Heart left ventricle (tissue), 16 donors: ENCODE measurements around the gene HNRNPCL4. TPM values are rescaled to one million over a fixed set of nuclear protein-coding genes. Genes with fewer than 3 reads are reported as not detected.
"Not testable (repeated sequence)": the region's sequence is repeated elsewhere in the genome, so short reads cannot be mapped to it uniquely, and the experiment has no call there.

Source experiments
- ATAC-seq, 4 donors: fragments of 200-7000 bp; cut with Tn5 transposase; one replicate each; pipeline ENCODE4 v1.9.1; 2020 to 2022; ENCODE audit warnings: moderate library complexity in 4 of 4, mild to moderate bottlenecking in 3 of 4, moderate number of reproducible peaks in 1 of 4
- DNase-seq, 5 donors: peaks; one replicate each; pipeline ENCODE4 v3.0.0-alpha.2; 2020
- H3K27ac ChIP-seq, 12 donors: fragments of 200-600 bp; sonication (generic) in 4 of 12; one replicate each; pipeline versions ENCODE4 v1.5.0 to v1.8.0; 2016 to 2022; ENCODE audit warnings: mild to moderate bottlenecking in 2 of 12
- H3K27me3 ChIP-seq, 9 donors: fragments of 200-600 bp; sonication (generic) in 2 of 9; one replicate each; pipeline versions ENCODE4 v1.5.1 to v1.8.0; 2016 to 2022; ENCODE audit warnings: mild to moderate bottlenecking in 3 of 9
- H3K36me3 ChIP-seq, 9 donors: fragments of 200-600 bp; sonication (generic) in 2 of 9; one replicate each; pipeline versions ENCODE4 v1.5.0 to v1.8.0; 2018 to 2022; ENCODE audit warnings: mild to moderate bottlenecking in 2 of 9
- H3K4me1 ChIP-seq, 12 donors: fragments of 200-600 bp; sonication (generic) in 4 of 12; one replicate each; pipeline versions ENCODE4 v1.5.0 to v1.8.0; 2016 to 2022; ENCODE audit warnings: mild to moderate bottlenecking in 3 of 12
- H3K4me3 ChIP-seq, 12 donors: fragments of 200-600 bp; sonication (generic) in 4 of 12; one replicate each; pipeline versions ENCODE4 v1.5.0 to v1.8.0; 2017 to 2022; ENCODE audit warnings: mild to moderate bottlenecking in 9 of 12, moderate library complexity in 4 of 12
- H3K9me3 ChIP-seq, 12 donors: fragments of 200-600 bp; sonication (generic) in 4 of 12; one replicate each; pipeline versions ENCODE4 v1.5.0 to v1.8.0; 2016 to 2022; ENCODE audit warnings: mild to moderate bottlenecking in 1 of 12
- WGBS, 4 donors: extraction: QIAGEN DNeasy Blood & Tissue Kit in 2 of 4; methylation state at CpG; one replicate each; pipeline versions ENCODE4 v1.1.5 to v1.1.7; 2013 to 2018; 5-methylcytosine and 5-hydroxymethylcytosine counted together
- intact Hi-C, 10 donors: fragments of 100-400 bp; cut with DNase I; formaldehyde crosslinking; loops; one replicate each; pipeline versions ENCODE4 v1.11.1 to v1.14.2; 2022
- long read RNA-seq, 3 donors: library from polyadenylated mRNA; unstranded; transcript quantifications; one replicate each; pipeline ENCODE4 v2.0.0, GENCODE V29; 2020 to 2021
- polyA plus RNA-seq, 2 donors: library from polyadenylated mRNA; stranded (reverse); fragments of 200-250 nt; gene quantifications; one replicate each; pipeline ENCODE4 v1.2.3, GENCODE V29; 2013
- total RNA-seq, 9 donors: library from RNA; depleted of rRNA in 2 of 9; stranded (reverse); fragments of >200 nt in 2 of 9; fragmentation: NEBNext Ultra II Directional in 3 of 9; extraction: Animal tissue kit (Norgen Biotek cat#: 25700) in 3 of 9; gene quantifications; one replicate each; pipeline versions ENCODE4 v1.1.0 to v1.2.4, GENCODE V29; 2016 to 2023
- donor health status: ischemic (EF 13 %, LVEDD 7.1; RV severe dilation, severe dysfunction).
- donor health status: healthy with polysubstance abuse.
- donor health status: DM: no; HTN: yes; CAD: no.
- donor health status: DM: no; HTN: no; CAD: no.
- donor health status: ischemic (EF 25% LVEDD 6.9; RV normal size, moderate dysfunction).
- donor health status: ischemic (EF 25% LVEDD 5.7; RV mildly dilated, moderate dysfunction).
- donor health status: healthy.
- donor health status: DM: yes; HTN: yes; CAD: no.
- donor health status: ischemic (EF 35%, LVEDD 5.7; RV mildly dilated, moderate dysfunction).
- donor health status: nonischemic (EF 11% LVEDD 7.7; RV severe dilation, severe dysfunction).
- donor health status: DM: yes; HTN: yes; CAD: no.
- donor health status: PGD.
- donor health status: ischemic (EF 29% LVEDD 5.4; RV normal size, mild dysfunction).
- donor health status: nonischemic (EF 23%, LVEDD 6.1; RV moderate dilation, normal function).

The HNRNPCL4 gene
- total RNA-seq (not detected), polyA plus RNA-seq (not detected)
- long read RNA-seq, donor 1, result 0 reads
- long read RNA-seq, donor 2, result 0 reads
- long read RNA-seq, donor 3, result 0 reads

GRCh38 chr1:13165531-13165930 lies at the start of gene HNRNPCL4:
Gene HNRNPCL4, minus strand, starts transcription at chr1:13165631. Its CDS starts 164 bp downstream, at chr1:13165467.
- DNase-seq, H3K27me3 ChIP-seq, H3K27ac ChIP-seq, H3K9me3 ChIP-seq, intact Hi-C loops, H3K4me1 ChIP-seq, H3K4me3 ChIP-seq, H3K36me3 ChIP-seq, ATAC-seq: not testable (repeated sequence)
- WGBS, 4 donors, result no CpG with 5 or more reads among the region's 8 CpGs

GRCh38 chr1:13208712-13209111 lies 43.3 kb upstream of the HNRNPCL4 start:
- H3K27me3 ChIP-seq, H3K9me3 ChIP-seq, H3K4me3 ChIP-seq, intact Hi-C loops, ATAC-seq, H3K4me1 ChIP-seq, DNase-seq, H3K27ac ChIP-seq, H3K36me3 ChIP-seq: not testable (repeated sequence)
- WGBS, 4 donors, result no CpG with 5 or more reads among the region's 9 CpGs

- DNase-seq, H3K9me3 ChIP-seq, H3K27ac ChIP-seq, H3K4me1 ChIP-seq, ATAC-seq, H3K36me3 ChIP-seq, H3K4me3 ChIP-seq, H3K27me3 ChIP-seq, intact Hi-C loops: not testable (repeated sequence)
- 91% methylated on average over 3 of the region's 5 CpGs; no CpG with 5 or more reads in 3 of the 4 donors for WGBS, 4 donors
Observed at GRCh38 chr1:13201309-13201708, 35.9 kb upstream of the HNRNPCL4 start, which contains the start of gene PRAMEF13. Gene PRAMEF13, minus strand, starts transcription at chr1:13201409. Its CDS starts 1,820 bp downstream, at chr1:13199589.

GRCh38 chr1:13171548-13171947 lies 6.1 kb upstream of the HNRNPCL4 start, which contains the start of gene PRAMEF9:
Gene PRAMEF9, plus strand, starts transcription at chr1:13171848. Its CDS starts 3,433 bp downstream, at chr1:13175281.
- H3K27ac ChIP-seq, H3K27me3 ChIP-seq, intact Hi-C loops, H3K36me3 ChIP-seq, DNase-seq, H3K9me3 ChIP-seq, ATAC-seq, H3K4me1 ChIP-seq, H3K4me3 ChIP-seq: not testable (repeated sequence)
- WGBS, 4 donors, result 60 to 92% (median 72%) methylated on average over 1 to 2 of the region's 2 CpGs

GRCh38 chr1:13155909-13156308 lies 9.5 kb downstream of the HNRNPCL4 start, which contains the start of gene PRAMEF26:
Gene PRAMEF26, minus strand, starts transcription at chr1:13156009. Its CDS starts 2,914 bp downstream, at chr1:13153095.
- H3K27ac ChIP-seq, H3K27me3 ChIP-seq, H3K4me3 ChIP-seq, H3K9me3 ChIP-seq, DNase-seq, intact Hi-C loops, H3K36me3 ChIP-seq, H3K4me1 ChIP-seq, ATAC-seq: not testable (repeated sequence)
- WGBS, 4 donors, result 60 to 74% methylated on average over 1 of the region's 5 CpGs; no CpG with 5 or more reads in 2 of the 4 donors

- 88 to 90% (median 89%) methylated on average over 6 of the region's 6 CpGs for WGBS, 4 donors
- H3K36me3 ChIP-seq, H3K9me3 ChIP-seq, ATAC-seq, H3K4me3 ChIP-seq, H3K4me1 ChIP-seq, DNase-seq, intact Hi-C loops, H3K27ac ChIP-seq: not testable (repeated sequence)
- peaks cover 0 to 13% (median 0%) of the 10 kb centered on the region in 9 donors for H3K27me3 ChIP-seq
Observed at GRCh38 chr1:13116754-13117153, 48.7 kb downstream of the HNRNPCL4 start, which contains the start of gene HNRNPCL2. Gene HNRNPCL2, minus strand, starts transcription at chr1:13116854. Its CDS starts 454 bp downstream, at chr1:13116400.

Other genes with a start within 250 kb of the HNRNPCL4 start
- gene PRAMEF7, start 249.0 kb downstream of the HNRNPCL4 start, total RNA-seq, result not detected
- gene PRAMEF7, start 249.0 kb downstream of the HNRNPCL4 start, polyA plus RNA-seq, result not detected
- gene PRAMEF6, start 218.1 kb downstream of the HNRNPCL4 start, total RNA-seq, result not detected
- gene PRAMEF6, start 218.1 kb downstream of the HNRNPCL4 start, polyA plus RNA-seq, result not detected
- not detected for gene PRAMEF27, start 109.1 kb downstream of the HNRNPCL4 start, total RNA-seq
- not detected for gene PRAMEF27, start 109.1 kb downstream of the HNRNPCL4 start, polyA plus RNA-seq
- not detected for gene HNRNPCL3, start 104.9 kb downstream of the HNRNPCL4 start, total RNA-seq
- gene HNRNPCL3, start 104.9 kb downstream of the HNRNPCL4 start, polyA plus RNA-seq, result not detected
- gene PRAMEF25, start 94.9 kb downstream of the HNRNPCL4 start, total RNA-seq, result not detected
- not detected for gene PRAMEF25, start 94.9 kb downstream of the HNRNPCL4 start, polyA plus RNA-seq
- not detected for gene HNRNPCL2, start 48.8 kb downstream of the HNRNPCL4 start, total RNA-seq
- not detected for gene HNRNPCL2, start 48.8 kb downstream of the HNRNPCL4 start, polyA plus RNA-seq
- gene PRAMEF26, start 9.6 kb downstream of the HNRNPCL4 start, total RNA-seq, result not detected
- gene PRAMEF26, start 9.6 kb downstream of the HNRNPCL4 start, polyA plus RNA-seq, result not detected
- not detected for gene PRAMEF9, start 6.2 kb upstream of the HNRNPCL4 start, total RNA-seq
- gene PRAMEF9, start 6.2 kb upstream of the HNRNPCL4 start, polyA plus RNA-seq, result not detected
- gene PRAMEF13, start 35.8 kb upstream of the HNRNPCL4 start, total RNA-seq, result not detected
- gene PRAMEF13, start 35.8 kb upstream of the HNRNPCL4 start, polyA plus RNA-seq, result not detected
- gene PRAMEF18, start 60.5 kb upstream of the HNRNPCL4 start, total RNA-seq, result not detected
- not detected for gene PRAMEF18, start 60.5 kb upstream of the HNRNPCL4 start, polyA plus RNA-seq
- gene PRAMEF5, start 88.6 kb upstream of the HNRNPCL4 start, total RNA-seq, result not detected
- not detected for gene PRAMEF5, start 88.6 kb upstream of the HNRNPCL4 start, polyA plus RNA-seq
- not detected for gene PRAMEF8, start 119.5 kb upstream of the HNRNPCL4 start, total RNA-seq
- gene PRAMEF8, start 119.5 kb upstream of the HNRNPCL4 start, polyA plus RNA-seq, result not detected
- not detected for gene PRAMEF33, start 137.9 kb upstream of the HNRNPCL4 start, total RNA-seq
- not detected for gene PRAMEF33, start 137.9 kb upstream of the HNRNPCL4 start, polyA plus RNA-seq
- gene PRAMEF15, start 149.9 kb upstream of the HNRNPCL4 start, total RNA-seq, result not detected
- gene PRAMEF15, start 149.9 kb upstream of the HNRNPCL4 start, polyA plus RNA-seq, result not detected
- gene PRAMEF14, start 181.5 kb upstream of the HNRNPCL4 start, total RNA-seq, result not detected
- gene PRAMEF14, start 181.5 kb upstream of the HNRNPCL4 start, polyA plus RNA-seq, result not detected
- gene PRAMEF19, start 206.3 kb upstream of the HNRNPCL4 start, total RNA-seq, result not detected
- not detected for gene PRAMEF19, start 206.3 kb upstream of the HNRNPCL4 start, polyA plus RNA-seq
- not detected for gene PRAMEF17, start 224.0 kb upstream of the HNRNPCL4 start, total RNA-seq
- not detected for gene PRAMEF17, start 224.0 kb upstream of the HNRNPCL4 start, polyA plus RNA-seq
- not detected for gene PRAMEF20, start 244.8 kb upstream of the HNRNPCL4 start, total RNA-seq
- not detected for gene PRAMEF20, start 244.8 kb upstream of the HNRNPCL4 start, polyA plus RNA-seq